GM10847 (cell line): ENCODE results near the gene SUPT4H1.

Source experiments
- POLR2A ChIP-seq: IDR thresholded peaks from 2 replicates; pipeline ENCODE4 v1.6.1; 2011; ENCODE audit not compliant: insufficient read length; ENCODE audit errors: extremely low read depth

SUPT4H1 gene

GRCh38 chr17:58340405-58340876 lies 11.6 kb downstream of the SUPT4H1 start:
- no peak for TF ChIP-seq POLR2A

- TF ChIP-seq POLR2A: no peak
Measured at GRCh38 chr17:58339755-58340404, 12.1 kb downstream of the SUPT4H1 start.

- no peak for TF ChIP-seq POLR2A
Measured at GRCh38 chr17:58338841-58339754, 12.9 kb downstream of the SUPT4H1 start.

- TF ChIP-seq POLR2A: no peak
Measured at GRCh38 chr17:58338454-58338840, 13.6 kb downstream of the SUPT4H1 start.

- no peak for TF ChIP-seq POLR2A
Measured at GRCh38 chr17:58337600-58338453, 14.2 kb downstream of the SUPT4H1 start.

GRCh38 chr17:58337210-58337599 lies 14.8 kb downstream of the SUPT4H1 start:
- TF ChIP-seq POLR2A: no peak

- no peak for TF ChIP-seq POLR2A
Measured at GRCh38 chr17:58336456-58337209, 15.4 kb downstream of the SUPT4H1 start.

- TF ChIP-seq POLR2A: no peak
Measured at GRCh38 chr17:58335779-58336455, 16.1 kb downstream of the SUPT4H1 start.

GRCh38 chr17:58335061-58335731 lies 16.8 kb downstream of the SUPT4H1 start:
- TF ChIP-seq POLR2A: no peak

GRCh38 chr17:58334661-58335060 lies 17.3 kb downstream of the SUPT4H1 start:
- no peak for TF ChIP-seq POLR2A

- no peak for TF ChIP-seq POLR2A
Measured at GRCh38 chr17:58334256-58334655, 17.7 kb downstream of the SUPT4H1 start.

- TF ChIP-seq POLR2A: no peak
Measured at GRCh38 chr17:58333736-58334207, 18.2 kb downstream of the SUPT4H1 start.
